GM12872 (cell line): ENCODE results near the gene ATXN2L.

Source experiments
- CTCF ChIP-seq: IDR thresholded peaks from 3 replicates; pipeline ENCODE4 v1.5.1; 2011; ENCODE audit warnings: low read depth, mild to moderate bottlenecking, low read length, moderate library complexity; ENCODE audit not compliant: insufficient read depth

ATXN2L gene, protein sequence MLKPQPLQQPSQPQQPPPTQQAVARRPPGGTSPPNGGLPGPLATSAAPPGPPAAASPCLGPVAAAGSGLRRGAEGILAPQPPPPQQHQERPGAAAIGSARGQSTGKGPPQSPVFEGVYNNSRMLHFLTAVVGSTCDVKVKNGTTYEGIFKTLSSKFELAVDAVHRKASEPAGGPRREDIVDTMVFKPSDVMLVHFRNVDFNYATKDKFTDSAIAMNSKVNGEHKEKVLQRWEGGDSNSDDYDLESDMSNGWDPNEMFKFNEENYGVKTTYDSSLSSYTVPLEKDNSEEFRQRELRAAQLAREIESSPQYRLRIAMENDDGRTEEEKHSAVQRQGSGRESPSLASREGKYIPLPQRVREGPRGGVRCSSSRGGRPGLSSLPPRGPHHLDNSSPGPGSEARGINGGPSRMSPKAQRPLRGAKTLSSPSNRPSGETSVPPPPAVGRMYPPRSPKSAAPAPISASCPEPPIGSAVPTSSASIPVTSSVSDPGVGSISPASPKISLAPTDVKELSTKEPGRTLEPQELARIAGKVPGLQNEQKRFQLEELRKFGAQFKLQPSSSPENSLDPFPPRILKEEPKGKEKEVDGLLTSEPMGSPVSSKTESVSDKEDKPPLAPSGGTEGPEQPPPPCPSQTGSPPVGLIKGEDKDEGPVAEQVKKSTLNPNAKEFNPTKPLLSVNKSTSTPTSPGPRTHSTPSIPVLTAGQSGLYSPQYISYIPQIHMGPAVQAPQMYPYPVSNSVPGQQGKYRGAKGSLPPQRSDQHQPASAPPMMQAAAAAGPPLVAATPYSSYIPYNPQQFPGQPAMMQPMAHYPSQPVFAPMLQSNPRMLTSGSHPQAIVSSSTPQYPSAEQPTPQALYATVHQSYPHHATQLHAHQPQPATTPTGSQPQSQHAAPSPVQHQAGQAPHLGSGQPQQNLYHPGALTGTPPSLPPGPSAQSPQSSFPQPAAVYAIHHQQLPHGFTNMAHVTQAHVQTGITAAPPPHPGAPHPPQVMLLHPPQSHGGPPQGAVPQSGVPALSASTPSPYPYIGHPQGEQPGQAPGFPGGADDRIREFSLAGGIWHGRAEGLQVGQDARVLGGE

DNA sequence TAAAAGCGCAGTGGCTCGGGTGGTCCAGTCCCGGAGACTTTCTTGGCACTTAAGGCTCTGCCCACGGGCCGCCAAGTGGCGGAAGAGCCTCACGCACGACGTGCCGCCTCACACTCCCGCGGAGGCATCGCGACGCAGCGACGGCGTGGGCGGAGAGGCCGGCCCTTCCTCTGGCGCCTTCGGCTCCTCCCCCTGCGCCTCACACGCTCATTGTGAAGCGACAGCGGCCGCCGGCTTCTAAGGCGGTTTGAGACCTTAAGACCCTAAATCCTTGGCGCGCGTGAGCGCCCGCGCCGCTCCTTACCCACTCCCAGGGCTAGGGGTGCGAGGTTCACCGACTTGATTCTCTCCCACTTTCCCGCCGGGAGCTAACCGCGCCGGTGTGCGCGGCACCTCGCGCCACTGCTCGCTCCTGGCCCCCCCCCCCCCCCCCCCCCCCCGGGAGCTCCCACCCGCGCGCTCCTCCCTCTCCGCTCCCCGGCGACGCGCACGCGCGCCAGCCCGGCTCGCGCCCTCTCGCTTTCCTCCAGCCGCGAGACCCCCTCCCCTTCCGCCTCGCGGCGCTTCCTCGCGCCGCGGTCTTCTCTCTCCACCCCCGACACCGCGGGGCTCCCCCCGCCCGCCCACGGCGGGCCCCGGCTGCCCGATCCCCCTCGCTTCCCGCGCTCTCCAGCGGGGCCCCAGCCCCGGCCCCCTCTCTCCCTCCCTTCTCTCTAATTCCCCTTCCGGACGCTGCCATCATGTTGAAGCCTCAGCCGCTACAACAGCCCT lies at the start of gene ATXN2L:
Gene ATXN2L, plus strand, starts transcription at position 480 of the 771 bp plus-strand sequence. Its CDS starts 261 bp downstream, at position 741.
- TF ChIP-seq CTCF: no peak

- TF ChIP-seq CTCF: no peak
These were observed 2.8 kb upstream of the ATXN2L start for GRCh38 chr16:28820016-28820415.

DNA sequence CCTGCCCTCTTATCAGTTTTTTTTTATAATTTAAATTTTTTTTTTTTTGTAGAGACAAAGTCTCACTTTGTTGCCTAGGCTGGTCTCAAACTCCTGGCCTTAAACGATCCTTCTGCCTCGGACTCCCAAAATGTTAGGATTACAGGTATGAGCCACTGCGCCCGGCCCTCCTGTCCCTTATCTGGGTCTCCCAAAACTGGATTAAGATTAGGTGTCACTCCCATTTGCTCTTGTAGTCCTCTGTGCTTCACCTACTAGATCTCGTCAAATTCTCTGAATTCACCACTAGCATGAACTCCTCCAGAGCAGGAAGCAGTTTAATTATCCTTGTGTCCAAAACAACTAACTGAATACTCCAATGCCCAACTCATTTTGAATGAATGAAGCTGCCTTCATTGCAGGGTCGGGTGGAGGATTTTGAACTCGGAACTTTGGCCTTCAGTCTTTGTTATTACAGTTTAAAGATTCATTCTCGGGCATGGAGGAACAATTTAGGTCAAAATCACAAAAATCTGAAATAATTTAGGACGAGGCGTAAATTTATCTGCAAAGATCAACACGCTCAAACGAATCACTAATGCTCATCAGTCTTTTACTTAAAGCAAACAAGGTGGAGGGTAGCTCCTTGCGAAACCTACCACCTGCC lies 802 bp upstream of the ATXN2L start:
- TF ChIP-seq CTCF: no peak

- no peak for TF ChIP-seq CTCF
These were observed 583 bp downstream of the ATXN2L start for GRCh38 chr16:28823291-28823872.

- TF ChIP-seq CTCF: 0 out of 3 replicates have a peak, but pooled peaks have one; percentile 11
These were observed 1.3 kb downstream of the ATXN2L start for GRCh38 chr16:28823873-28824716.

DNA sequence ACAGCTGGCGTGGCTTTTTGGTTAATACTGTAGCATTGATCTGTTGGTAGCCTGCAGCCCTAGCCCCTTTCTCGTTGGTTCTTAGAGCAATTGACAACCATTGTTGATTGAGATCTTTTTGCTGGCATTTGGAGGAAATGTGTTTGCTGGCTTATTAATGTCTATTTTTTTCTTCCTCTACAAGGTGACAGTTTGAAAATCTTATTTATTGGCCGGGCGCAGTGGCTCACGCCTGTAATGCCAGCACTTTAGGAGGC lies 1.8 kb downstream of the ATXN2L start:
- TF ChIP-seq CTCF: no peak
